Nephron progenitor cell (in vitro differentiated cells): ENCODE measurements around the gene SASS6.

ENCODE experiments used
- DNase-seq: peaks from one replicate; pipeline ENCODE4 v3.0.0; 2021
- H3K27ac Mint-ChIP-seq: 2 replicates; pipeline ENCODE4 v1.8.0; 2021; ENCODE audit warnings: mild to moderate bottlenecking, moderate library complexity, mixed read lengths
- H3K27me3 Mint-ChIP-seq: 2 replicates; pipeline ENCODE4 v1.8.0; 2021; ENCODE audit warnings: mild to moderate bottlenecking, low read depth, mixed read lengths; ENCODE audit not compliant: poor library complexity
- H3K36me3 Mint-ChIP-seq: 2 replicates; pipeline ENCODE4 v1.8.0; 2021; ENCODE audit warnings: low read depth, mixed read lengths
- H3K4me1 Mint-ChIP-seq: 2 replicates; pipeline ENCODE4 v1.8.0; 2021; ENCODE audit warnings: mixed read lengths
- H3K4me3 Mint-ChIP-seq: 2 replicates; pipeline ENCODE4 v1.8.0; 2021; ENCODE audit warnings: mild to moderate bottlenecking, moderate library complexity, mixed read lengths
- H3K9me3 Mint-ChIP-seq: 2 replicates; pipeline ENCODE4 v1.8.0; 2021; ENCODE audit warnings: mild to moderate bottlenecking, moderate library complexity, mixed read lengths
- TF ChIP-seq, protein P1 (sequence below): fragments of 200-600 bp; sonication (generic); IDR thresholded peaks from 2 replicates; pipeline ENCODE4 v1.5.0; 2021; ENCODE audit warnings: antibody characterized with exemption

Gene SASS6

DNA sequence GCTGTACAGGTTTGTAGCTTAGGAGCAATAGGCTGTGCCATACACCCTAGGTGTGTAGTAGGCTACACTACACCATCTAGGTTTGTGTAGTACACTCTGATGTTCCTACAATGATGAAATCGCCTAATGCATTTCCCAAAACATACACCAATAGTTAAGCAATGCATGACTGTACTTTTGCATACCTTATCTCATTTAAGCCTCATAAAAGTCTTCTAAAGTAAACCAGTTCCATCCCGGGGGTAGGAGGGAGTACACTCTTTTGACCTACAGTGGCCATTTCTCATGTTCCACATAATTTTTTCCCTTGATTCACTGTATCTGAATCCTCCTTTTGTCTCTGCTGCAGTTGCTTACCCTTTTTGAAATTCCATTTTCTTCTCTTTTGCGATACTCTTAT is 12.4 kb upstream of the SASS6 start:
- Mint-ChIP-seq H3K4me1 (no peaks in the 10 kb centered on the region), H3K9me3 (no peaks in the 10 kb centered on the region), H3K36me3 (peaks cover 58% of the 10 kb centered on the region), H3K4me3 (no peak overlapping the region), H3K27me3 (no peaks in the 10 kb centered on the region), H3K27ac (no peak overlapping the region)
- no peak for DNase-seq
- TF ChIP-seq, protein P1, sequence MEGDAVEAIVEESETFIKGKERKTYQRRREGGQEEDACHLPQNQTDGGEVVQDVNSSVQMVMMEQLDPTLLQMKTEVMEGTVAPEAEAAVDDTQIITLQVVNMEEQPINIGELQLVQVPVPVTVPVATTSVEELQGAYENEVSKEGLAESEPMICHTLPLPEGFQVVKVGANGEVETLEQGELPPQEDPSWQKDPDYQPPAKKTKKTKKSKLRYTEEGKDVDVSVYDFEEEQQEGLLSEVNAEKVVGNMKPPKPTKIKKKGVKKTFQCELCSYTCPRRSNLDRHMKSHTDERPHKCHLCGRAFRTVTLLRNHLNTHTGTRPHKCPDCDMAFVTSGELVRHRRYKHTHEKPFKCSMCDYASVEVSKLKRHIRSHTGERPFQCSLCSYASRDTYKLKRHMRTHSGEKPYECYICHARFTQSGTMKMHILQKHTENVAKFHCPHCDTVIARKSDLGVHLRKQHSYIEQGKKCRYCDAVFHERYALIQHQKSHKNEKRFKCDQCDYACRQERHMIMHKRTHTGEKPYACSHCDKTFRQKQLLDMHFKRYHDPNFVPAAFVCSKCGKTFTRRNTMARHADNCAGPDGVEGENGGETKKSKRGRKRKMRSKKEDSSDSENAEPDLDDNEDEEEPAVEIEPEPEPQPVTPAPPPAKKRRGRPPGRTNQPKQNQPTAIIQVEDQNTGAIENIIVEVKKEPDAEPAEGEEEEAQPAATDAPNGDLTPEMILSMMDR = no peak

DNA sequence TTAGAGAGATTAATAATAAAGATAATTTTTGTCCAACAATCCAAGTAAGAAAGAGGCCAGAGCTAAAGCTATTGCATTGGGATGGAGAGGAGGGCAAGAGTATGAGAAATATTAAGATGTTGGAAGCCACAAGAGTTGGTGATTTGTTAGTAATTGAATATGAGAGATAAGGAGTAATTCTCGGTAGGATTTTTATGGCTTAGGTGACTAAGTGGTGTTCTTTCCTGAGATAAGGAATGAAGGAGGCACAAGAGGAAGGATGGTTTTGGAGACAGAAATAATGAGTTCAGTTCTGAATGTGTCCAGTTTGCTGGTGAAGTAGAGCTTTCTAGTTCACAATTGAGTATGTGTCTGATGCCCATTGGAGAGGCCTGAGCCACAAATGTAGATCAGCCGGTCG is 9.6 kb upstream of the SASS6 start:
- peaks cover 66% of the 10 kb centered on the region for H3K36me3 Mint-ChIP-seq
- no peaks in the 10 kb centered on the region for H3K4me1 Mint-ChIP-seq

GRCh38 chr1:100141192-100141591 is 8.5 kb upstream of the SASS6 start:
- Mint-ChIP-seq H3K27me3 (no peaks in the 10 kb centered on the region), H3K4me3 (no peak overlapping the region), H3K36me3 (peaks cover 63% of the 10 kb centered on the region), H3K27ac (no peak overlapping the region), H3K9me3 (no peaks in the 10 kb centered on the region), H3K4me1 (no peaks in the 10 kb centered on the region)
- TF ChIP-seq, protein P1 = no peak
- no peak for DNase-seq

More for the DNA sequence above, 9.6 kb upstream of the SASS6 start:
- Mint-ChIP-seq H3K27me3 (no peaks in the 10 kb centered on the region), H3K4me3 (no peak overlapping the region), H3K9me3 (no peaks in the 10 kb centered on the region), H3K27ac (no peak overlapping the region)
- TF ChIP-seq, protein P1 = no peak
- DNase-seq = no peak

- Mint-ChIP-seq H3K4me3 (no peak overlapping the region), H3K27ac (no peak overlapping the region), H3K9me3 (no peaks in the 10 kb centered on the region), H3K27me3 (no peaks in the 10 kb centered on the region), H3K36me3 (peaks cover 35% of the 10 kb centered on the region), H3K4me1 (peaks cover 22% of the 10 kb centered on the region)
- TF ChIP-seq, protein P1 = no peak
- no peak for DNase-seq
Observed at GRCh38 chr1:100137602-100138001, 4.9 kb upstream of the SASS6 start.

- Mint-ChIP-seq H3K27ac (no peak overlapping the region), H3K4me1 (peaks cover 35% of the 10 kb centered on the region), H3K9me3 (no peaks in the 10 kb centered on the region), H3K4me3 (peak overlapping the region; percentile 100), H3K36me3 (peaks cover 16% of the 10 kb centered on the region), H3K27me3 (no peaks in the 10 kb centered on the region)
- TF ChIP-seq, protein P1 = no peak
- no peak for DNase-seq
Observed at GRCh38 chr1:100134872-100135271, 2.1 kb upstream of the SASS6 start.

- TF ChIP-seq, protein P1 = no peak
- Mint-ChIP-seq H3K36me3 (no peaks in the 10 kb centered on the region), H3K4me1 (peaks cover 35% of the 10 kb centered on the region), H3K4me3 (peak overlapping the region; percentile 100), H3K27me3 (no peaks in the 10 kb centered on the region), H3K9me3 (no peaks in the 10 kb centered on the region), H3K27ac (no peak overlapping the region)
- no peak for DNase-seq
Observed at GRCh38 chr1:100131623-100132022, 1.1 kb downstream of the SASS6 start.
